Neuronal stem cell (in vitro differentiated cells): ENCODE data around the gene BCL6B.

Experiments
- DNase-seq: peaks from one replicate; pipeline ENCODE4 v3.0.0-alpha.2; 2013; ENCODE audit warnings: low spot score
- H2AFZ ChIP-seq: one replicate; pipeline ENCODE4 v1.6.1; 2013; ENCODE audit warnings: mild to moderate bottlenecking, low read length, inconsistent platforms
- H2AK5ac ChIP-seq: 2 replicates; pipeline ENCODE4 v1.6.1; 2013; ENCODE audit warnings: low read depth, mild to moderate bottlenecking, inconsistent platforms, low read length, moderate library complexity, mixed read lengths
- H2BK120ac ChIP-seq: 2 replicates; pipeline ENCODE4 v1.6.1; 2013; ENCODE audit warnings: low read depth, mild to moderate bottlenecking, inconsistent platforms, low read length, moderate library complexity, mixed read lengths
- H2BK12ac ChIP-seq: one replicate; pipeline ENCODE4 v1.6.1; 2013; ENCODE audit warnings: low read length, inconsistent platforms
- H2BK15ac ChIP-seq: 2 replicates; pipeline ENCODE4 v1.6.1; 2013; ENCODE audit warnings: mild to moderate bottlenecking, low read length, inconsistent platforms, mixed read lengths
- H2BK5ac ChIP-seq: one replicate; pipeline ENCODE4 v1.6.1; 2013; ENCODE audit warnings: inconsistent platforms, mild to moderate bottlenecking, low read length, moderate library complexity
- H3K14ac ChIP-seq: one replicate; pipeline ENCODE4 v1.6.1; 2013; ENCODE audit warnings: low read length, inconsistent platforms
- H3K18ac ChIP-seq: 2 replicates; pipeline ENCODE4 v1.6.1; 2013; ENCODE audit warnings: low read length, inconsistent platforms
- H3K23ac ChIP-seq: 2 replicates; pipeline ENCODE4 v1.6.1; 2013; ENCODE audit warnings: low read depth, mild to moderate bottlenecking, mixed read lengths, low read length, inconsistent platforms; ENCODE audit not compliant: poor library complexity
- H3K27ac ChIP-seq: replicated peaks from 3 replicates; pipeline ENCODE4 v1.5.1; 2013; ENCODE audit warnings: low read length, inconsistent platforms
- H3K27me3 ChIP-seq, 3 experiments: 2 replicates each; pipeline ENCODE4 v1.6.1; 2013; ENCODE audit warnings: low read length in 3 of 3, mild to moderate bottlenecking in 2 of 3, inconsistent platforms in 1 of 3, low read depth in 1 of 3, mixed read lengths in 1 of 3, moderate library complexity in 1 of 3; ENCODE audit not compliant: control insufficient read depth in 3 of 3, insufficient read depth in 3 of 3
- H3K36me3 ChIP-seq, 2 donors: replicated peaks in 1 of 2; 2 replicates each; pipeline ENCODE4 v1.6.1; 2013; ENCODE audit warnings: low read length in 2 of 2; ENCODE audit not compliant: control insufficient read depth in 2 of 2, insufficient read depth in 2 of 2
- H3K4ac ChIP-seq: 2 replicates; pipeline ENCODE4 v1.6.1; 2013; ENCODE audit warnings: inconsistent platforms, mild to moderate bottlenecking, low read length, moderate library complexity
- H3K4me1 ChIP-seq, 2 donors: 1 replicate in 1 of 2; 2 replicates in 1 of 2; pipeline ENCODE4 v1.6.1; 2013; ENCODE audit warnings: low read length in 2 of 2, low read depth in 1 of 2; ENCODE audit not compliant: control insufficient read depth in 2 of 2, insufficient read depth in 1 of 2
- H3K4me2 ChIP-seq: one replicate; pipeline ENCODE4 v1.6.1; 2013; ENCODE audit warnings: mild to moderate bottlenecking, low read length, inconsistent platforms; ENCODE audit not compliant: insufficient read depth, poor library complexity, severe bottlenecking
- H3K4me3 ChIP-seq, 2 donors: 2 replicates each; pipeline ENCODE4 v1.5.1; 2013; ENCODE audit warnings: low read length in 2 of 2, mild to moderate bottlenecking in 2 of 2, inconsistent platforms in 1 of 2, moderate library complexity in 1 of 2
- H3K79me1 ChIP-seq: one replicate; pipeline ENCODE4 v1.6.1; 2013; ENCODE audit warnings: low read depth, mild to moderate bottlenecking, inconsistent platforms, low read length, moderate library complexity
- H3K9ac ChIP-seq: one replicate; pipeline ENCODE4 v1.6.1; 2013; ENCODE audit warnings: mild to moderate bottlenecking, low read depth, low read length, inconsistent platforms; ENCODE audit not compliant: poor library complexity
- H3K9me3 ChIP-seq, 2 donors: replicated peaks in 1 of 2; 2 replicates each; pipeline versions ENCODE3 to v1.6.1; 2013; ENCODE audit warnings: low read length in 2 of 2, mild to moderate bottlenecking in 2 of 2, inconsistent platforms in 1 of 2, low read depth in 1 of 2, mixed read lengths in 1 of 2, moderate library complexity in 1 of 2; ENCODE audit not compliant: control insufficient read depth in 2 of 2, insufficient read depth in 1 of 2
- H4K8ac ChIP-seq: one replicate; pipeline ENCODE4 v1.6.1; 2013; ENCODE audit warnings: low read depth, mild to moderate bottlenecking, inconsistent platforms, low read length, moderate library complexity
- H4K91ac ChIP-seq: one replicate; pipeline ENCODE4 v1.6.1; 2013; ENCODE audit warnings: low read length, low read depth, mild to moderate bottlenecking, inconsistent platforms; ENCODE audit not compliant: poor library complexity
- WGBS, 2 donors: extraction: QIAGEN DNeasy Blood & Tissue Kit; methylation state at CpG; one replicate each; pipeline ENCODE4 v1.1.7; 2013; ENCODE audit warnings: missing lambda C conversion rate in 2 of 2, mixed read lengths in 1 of 2; ENCODE audit not compliant: insufficient read length in 2 of 2, insufficient replicate concordance in 1 of 2; ENCODE audit errors: extremely low coverage in 2 of 2; 5-methylcytosine and 5-hydroxymethylcytosine counted together

The BCL6B gene

DNA sequence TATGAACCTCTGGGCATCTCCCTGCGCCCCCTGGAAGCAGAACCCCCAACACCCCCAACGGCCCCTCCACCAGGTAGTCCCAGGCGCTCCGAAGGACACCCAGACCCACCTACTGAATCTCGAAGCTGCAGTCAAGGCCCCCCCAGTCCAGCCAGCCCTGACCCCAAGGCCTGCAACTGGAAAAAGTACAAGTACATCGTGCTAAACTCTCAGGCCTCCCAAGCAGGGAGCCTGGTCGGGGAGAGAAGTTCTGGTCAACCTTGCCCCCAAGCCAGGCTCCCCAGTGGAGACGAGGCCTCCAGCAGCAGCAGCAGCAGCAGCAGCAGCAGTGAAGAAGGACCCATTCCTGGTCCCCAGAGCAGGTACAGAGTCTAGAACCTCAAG lies 1.5 kb downstream of the BCL6B start:
- H3K27me3 ChIP-seq = peaks cover 13 to 55% (median 35%) of the 10 kb centered on the region in 3 experiments
- peaks cover 6 to 10% of the 10 kb centered on the region in 2 donors for H3K4me1 ChIP-seq
- peak overlapping the region; percentile 91 for H2BK15ac ChIP-seq
- no peak overlapping the region for H3K9ac ChIP-seq
- no peak overlapping the region for H2BK120ac ChIP-seq
- H4K91ac ChIP-seq = no peak overlapping the region
- H3K9me3 ChIP-seq = peaks cover 0 to 8% of the 10 kb centered on the region in 2 donors
- H2AK5ac ChIP-seq = peak overlapping the region; percentile 95
- peak overlapping the region; percentile 62 for H3K23ac ChIP-seq
- H3K36me3 ChIP-seq = no peaks in the 10 kb centered on the region
- H2BK12ac ChIP-seq = peak overlapping the region; percentile 53
- H3K4ac ChIP-seq = peak overlapping the region; percentile 47
- no CpG with 5 or more reads among the region's 8 CpGs for WGBS, 2 donors
- no peak overlapping the region for H3K4me2 ChIP-seq
- H3K27ac ChIP-seq = no peak overlapping the region
- no peak overlapping the region for H3K4me3 ChIP-seq
- peak overlapping the region; percentile 61 for H2BK5ac ChIP-seq
- DNase-seq = no peak
- H3K18ac ChIP-seq = no peak overlapping the region
- H2AFZ ChIP-seq = no peak overlapping the region
- peak overlapping the region; percentile 87 for H3K14ac ChIP-seq
- peaks cover 1% of the 10 kb centered on the region for H3K79me1 ChIP-seq
- H4K8ac ChIP-seq = no peak overlapping the region

DNA sequence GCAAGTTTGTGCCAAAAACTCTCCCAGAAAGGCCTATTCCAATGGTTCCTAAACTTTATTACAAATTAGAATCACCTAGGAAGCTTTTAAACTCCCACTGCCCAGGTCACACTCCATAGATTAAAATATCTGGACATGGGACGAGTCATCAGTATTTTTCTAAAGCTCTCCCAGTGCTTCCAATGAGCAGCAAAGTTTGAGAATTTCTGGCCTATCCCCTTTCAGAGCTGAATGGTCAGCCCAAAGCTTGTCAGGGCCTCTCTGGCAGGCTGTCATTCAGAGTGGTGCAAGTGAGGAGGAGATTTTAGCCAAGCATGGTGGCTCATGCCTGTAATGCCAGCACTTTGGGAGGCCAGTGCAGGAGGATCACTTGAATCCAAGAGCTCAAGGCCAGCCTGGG lies 2.4 kb downstream of the BCL6B start:
- Histone ChIP-seq H2BK120ac (no peak overlapping the region), H3K9me3 (peaks cover 0 to 8% of the 10 kb centered on the region in 2 donors), H3K23ac (no peak overlapping the region), H3K4me1 (peaks cover 3 to 4% of the 10 kb centered on the region in 2 donors), H2AFZ (no peak overlapping the region), H2BK5ac (no peak overlapping the region), H2BK12ac (no peak overlapping the region), H2BK15ac (no peak overlapping the region), H2AK5ac (no peak overlapping the region), H3K27me3 (peaks cover 13 to 54% (median 35%) of the 10 kb centered on the region in 3 experiments), H3K4me3 (no peak overlapping the region), H3K36me3 (no peaks in the 10 kb centered on the region), H3K9ac (no peak overlapping the region), H3K18ac (no peak overlapping the region), H3K14ac (no peak overlapping the region), H3K79me1 (peaks cover 1% of the 10 kb centered on the region), H3K4ac (no peak overlapping the region), H4K91ac (no peak overlapping the region), H3K4me2 (no peak overlapping the region), H4K8ac (no peak overlapping the region), H3K27ac (no peak overlapping the region)
- DNase-seq = no peak
- no CpG with 5 or more reads among the region's 1 CpG for WGBS, 2 donors

DNA sequence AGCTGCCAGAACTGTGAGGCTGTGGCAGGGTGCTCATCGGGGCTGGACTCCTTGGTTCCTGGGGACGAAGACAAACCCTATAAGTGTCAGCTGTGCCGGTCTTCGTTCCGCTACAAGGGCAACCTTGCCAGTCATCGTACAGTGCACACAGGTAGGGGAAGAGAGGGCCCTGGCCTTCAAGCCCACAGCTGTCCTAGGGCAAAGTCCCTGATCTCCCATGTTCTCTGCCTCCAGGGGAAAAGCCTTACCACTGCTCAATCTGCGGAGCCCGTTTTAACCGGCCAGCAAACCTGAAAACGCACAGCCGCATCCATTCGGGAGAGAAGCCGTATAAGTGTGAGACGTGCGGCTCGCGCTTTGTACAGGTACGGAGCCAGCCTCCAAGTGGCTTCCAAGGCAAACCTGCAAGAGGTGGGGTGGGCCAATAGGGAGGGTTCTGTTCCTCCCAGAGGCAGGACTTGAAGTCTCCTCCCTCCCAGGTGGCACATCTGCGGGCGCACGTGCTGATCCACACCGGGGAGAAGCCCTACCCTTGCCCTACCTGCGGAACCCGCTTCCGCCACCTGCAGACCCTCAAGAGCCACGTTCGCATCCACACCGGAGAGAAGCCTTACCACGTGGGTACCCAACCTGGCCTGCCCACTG lies 3.7 kb downstream of the BCL6B start:
- no peak overlapping the region for H4K8ac ChIP-seq
- peaks cover 0 to 8% of the 10 kb centered on the region in 2 donors for H3K9me3 ChIP-seq
- DNase-seq = no peak
- peak overlapping the region; percentile 22 for H2BK12ac ChIP-seq
- no peak overlapping the region for H3K14ac ChIP-seq
- H3K4me3 ChIP-seq = no peak overlapping the region
- no peaks in the 10 kb centered on the region for H3K36me3 ChIP-seq
- no CpG with 5 or more reads among the region's 29 CpGs for WGBS, 2 donors
- no peak overlapping the region for H3K18ac ChIP-seq
- H3K4ac ChIP-seq = no peak overlapping the region
- H3K27ac ChIP-seq = no peak overlapping the region
- peaks cover 13 to 41% (median 27%) of the 10 kb centered on the region in 3 experiments for H3K27me3 ChIP-seq
- H2BK15ac ChIP-seq = no peak overlapping the region
- H3K4me1 ChIP-seq = peaks cover 2 to 4% of the 10 kb centered on the region in 2 donors
- peak overlapping the region; percentile 35 for H2AK5ac ChIP-seq
- H2AFZ ChIP-seq = no peak overlapping the region
- no peak overlapping the region for H3K9ac ChIP-seq
- H2BK120ac ChIP-seq = no peak overlapping the region
- H3K79me1 ChIP-seq = peaks cover 1% of the 10 kb centered on the region
- no peak overlapping the region for H4K91ac ChIP-seq
- H3K4me2 ChIP-seq = no peak overlapping the region
- no peak overlapping the region for H3K23ac ChIP-seq
- H2BK5ac ChIP-seq = no peak overlapping the region

- H2AFZ ChIP-seq = no peak overlapping the region
- no peak overlapping the region for H3K4me3 ChIP-seq
- H2AK5ac ChIP-seq = peak overlapping the region; percentile 89
- DNase-seq = no peak
- no peak overlapping the region for H3K23ac ChIP-seq
- H2BK12ac ChIP-seq = no peak overlapping the region
- peaks cover 0 to 8% of the 10 kb centered on the region in 2 donors for H3K9me3 ChIP-seq
- peaks cover 10 to 35% (median 20%) of the 10 kb centered on the region in 3 experiments for H3K27me3 ChIP-seq
- H3K79me1 ChIP-seq = peaks cover 1% of the 10 kb centered on the region
- H3K9ac ChIP-seq = peak overlapping the region; percentile 63
- no peak overlapping the region for H2BK5ac ChIP-seq
- no peaks in the 10 kb centered on the region for H3K36me3 ChIP-seq
- no peak overlapping the region for H3K14ac ChIP-seq
- H3K4me1 ChIP-seq = peaks cover 0 to 4% of the 10 kb centered on the region in 2 donors
- no peak overlapping the region for H2BK120ac ChIP-seq
- no peak overlapping the region for H4K8ac ChIP-seq
- H3K27ac ChIP-seq = no peak overlapping the region
- H2BK15ac ChIP-seq = peak overlapping the region; percentile 87
- no peak overlapping the region for H3K4me2 ChIP-seq
- no peak overlapping the region for H3K18ac ChIP-seq
- no CpG with 5 or more reads among the region's 13 CpGs for WGBS, 2 donors
- no peak overlapping the region for H3K4ac ChIP-seq
- H4K91ac ChIP-seq = no peak overlapping the region
These were observed 4.5 kb downstream of the BCL6B start for GRCh38 chr17:7027335-7027734.
